Gastroesophageal sphincter (tissue), 4 donors: ENCODE data around the gene HDGFL2. TPM values are rescaled to one million over a fixed set of nuclear protein-coding genes. Genes with fewer than 3 reads are reported as not detected.

Experiments
- ATAC-seq: fragments of 150-250 bp; one replicate; pipeline ENCODE4 v1.9.1; 2016; ENCODE audit warnings: mild to moderate bottlenecking, moderate library complexity
- H3K27ac ChIP-seq, 4 donors: fragments of 200-600 bp; sonication (generic) in 3 of 4; 1 replicate in 3 of 4; 2 replicates in 1 of 4; pipeline ENCODE4 v1.5.1; 2016 to 2019
- H3K27me3 ChIP-seq: fragments of 200-600 bp; sonication (generic); one replicate; pipeline ENCODE4 v1.5.1; 2019
- H3K36me3 ChIP-seq, 2 donors: fragments of 200-600 bp; sonication (generic); one replicate each; pipeline ENCODE4 v1.5.1; 2019; ENCODE audit warnings: control low read depth in 1 of 2
- H3K4me1 ChIP-seq, 3 donors: fragments of 200-600 bp; sonication (generic); 1 replicate in 2 of 3; 2 replicates in 1 of 3; pipeline ENCODE4 v1.5.1; 2016 to 2019; ENCODE audit warnings: control low read depth in 2 of 3
- H3K4me3 ChIP-seq, 2 donors: fragments of 200-600 bp; sonication (generic); one replicate each; pipeline ENCODE4 v1.5.1; 2019; ENCODE audit warnings: mild to moderate bottlenecking in 1 of 2, moderate library complexity in 1 of 2
- H3K9me3 ChIP-seq, 3 donors: fragments of 200-600 bp; sonication (generic); one replicate each; pipeline ENCODE4 v1.5.1; 2017 to 2019; ENCODE audit warnings: control low read depth in 2 of 3
- CTCF ChIP-seq, 4 experiments: fragments of 200-600 bp in 2 of 4; fragments of 450-650 bp in 2 of 4; sonication (generic) in 1 of 4; IDR thresholded peaks; one replicate each; pipeline ENCODE4 v1.5.1; 2017 to 2019; ENCODE audit warnings: antibody characterized with exemption in 4 of 4, mild to moderate bottlenecking in 2 of 4, moderate library complexity in 2 of 4
- EP300 ChIP-seq: sonication (generic); formaldehyde crosslinking; IDR thresholded peaks from one replicate; pipeline ENCODE4 v1.6.1; 2017; ENCODE audit warnings: antibody characterized with exemption, mild to moderate bottlenecking
- POLR2A ChIP-seq, 2 donors: fragments of 450-650 bp; IDR thresholded peaks; one replicate each; pipeline ENCODE4 v1.6.1; 2017; ENCODE audit warnings: antibody characterized with exemption in 2 of 2, mild to moderate bottlenecking in 2 of 2, moderate library complexity in 1 of 2
- POLR2AphosphoS5 ChIP-seq: sonication (generic); formaldehyde crosslinking; IDR thresholded peaks from one replicate; pipeline ENCODE4 v1.6.1; 2017; ENCODE audit warnings: antibody characterized with exemption
- whole genome bisulfite sequencing, 2 donors: methylation state at CpG; one replicate each; pipeline ENCODE4 v1.1.5; 2018; ENCODE audit warnings: low coverage in 1 of 2; 5-methylcytosine and 5-hydroxymethylcytosine counted together
- total RNA-seq, 4 donors: library from RNA; depleted of rRNA; stranded (reverse); fragments of >200 nt; gene quantifications; one replicate each; pipeline ENCODE4 v1.1.0, GENCODE V29; 2016

The HDGFL2 gene
- total RNA-seq, 4 donors from 2014 or later, result 33.3 to 49.5 (median 36.2) TPM

- ATAC-seq, result no peak
- 73 to 81% methylated on average over 5 to 9 of the region's 15 CpGs for WGBS, 2 donors
- no peaks in the 10 kb centered on the region for H3K4me1 ChIP-seq
These were observed 56.7 kb downstream of the HDGFL2 start for GRCh38 chr19:4528843-4529242.

GRCh38 chr19:4529924-4530522 lies 57.9 kb downstream of the HDGFL2 start:
- no peaks in the 10 kb centered on the region for H3K27me3 ChIP-seq
- H3K27ac ChIP-seq, result no peak overlapping the region
- ATAC-seq, result no peak
- no peaks in the 10 kb centered on the region for H3K9me3 ChIP-seq
- no peak for TF ChIP-seq CTCF (IDR thresholded peaks at IDR 0.05)
- TF ChIP-seq POLR2A (IDR thresholded peaks at IDR 0.05), result no peak
- no peak for TF ChIP-seq EP300
- no peak for TF ChIP-seq POLR2AphosphoS5
- H3K36me3 ChIP-seq, result no peaks in the 10 kb centered on the region
- H3K4me3 ChIP-seq, result no peak overlapping the region
- H3K4me1 ChIP-seq, result peaks cover 0 to 7% (median 0%) of the 10 kb centered on the region in 3 donors
- WGBS, 2 donors, result 86 to 100% methylated on average over 4 to 6 of the region's 14 CpGs

More at GRCh38 chr19:4528843-4529242, 56.7 kb downstream of the HDGFL2 start:
- Histone ChIP-seq H3K27ac (no peak overlapping the region), H3K9me3 (no peaks in the 10 kb centered on the region), H3K27me3 (no peaks in the 10 kb centered on the region), H3K4me3 (no peak overlapping the region), H3K36me3 (no peaks in the 10 kb centered on the region)
- no peak for TF ChIP-seq CTCF (IDR thresholded peaks at IDR 0.05)
- no peak for TF ChIP-seq POLR2AphosphoS5
- no peak for TF ChIP-seq POLR2A (IDR thresholded peaks at IDR 0.05)
- no peak for TF ChIP-seq EP300

- H3K4me1 ChIP-seq, result peaks cover 0 to 18% (median 0%) of the 10 kb centered on the region in 3 donors
- 41% methylated on average over 3 of the region's 28 CpGs; no CpG with 5 or more reads in 1 of the 2 donors for WGBS, 2 donors
- H3K36me3 ChIP-seq, result no peaks in the 10 kb centered on the region
- H3K27ac ChIP-seq, result no peak overlapping the region
- H3K4me3 ChIP-seq, result no peak overlapping the region
- no peak for ATAC-seq
- no peaks in the 10 kb centered on the region for H3K9me3 ChIP-seq
- TF ChIP-seq CTCF (IDR thresholded peaks at IDR 0.05) (no peak), POLR2AphosphoS5 (no peak), POLR2A (IDR thresholded peaks at IDR 0.05) (no peak), EP300 (no peak)
- H3K27me3 ChIP-seq, result no peaks in the 10 kb centered on the region
These were observed 59.6 kb downstream of the HDGFL2 start for GRCh38 chr19:4531562-4532165.

GRCh38 chr19:4533334-4533733 lies 61.2 kb downstream of the HDGFL2 start:
- Histone ChIP-seq H3K4me3 (no peak overlapping the region), H3K27me3 (peaks cover 6% of the 10 kb centered on the region), H3K4me1 (peaks cover 0 to 18% (median 0%) of the 10 kb centered on the region in 3 donors), H3K9me3 (no peaks in the 10 kb centered on the region), H3K27ac (no peak overlapping the region), H3K36me3 (no peaks in the 10 kb centered on the region)
- WGBS, 2 donors, result 58 to 85% methylated on average over 2 to 3 of the region's 9 CpGs
- no peak for TF ChIP-seq POLR2A (IDR thresholded peaks at IDR 0.05)
- no peak for TF ChIP-seq CTCF (IDR thresholded peaks at IDR 0.05)
- TF ChIP-seq POLR2AphosphoS5, result no peak
- no peak for ATAC-seq
